Measurements from ENCODE around the gene INPP5F. TPM values are rescaled to one million over a fixed set of nuclear protein-coding genes. Genes with fewer than 3 reads are reported as not detected.
"Not testable (repeated sequence)": the region's sequence is repeated elsewhere in the genome, so short reads cannot be mapped to it uniquely, and the experiment has no call there.

The INPP5F gene
- total RNA-seq, 2 experiments from 2014 or later, result 10.9 to 12.6 TPM

DNA sequence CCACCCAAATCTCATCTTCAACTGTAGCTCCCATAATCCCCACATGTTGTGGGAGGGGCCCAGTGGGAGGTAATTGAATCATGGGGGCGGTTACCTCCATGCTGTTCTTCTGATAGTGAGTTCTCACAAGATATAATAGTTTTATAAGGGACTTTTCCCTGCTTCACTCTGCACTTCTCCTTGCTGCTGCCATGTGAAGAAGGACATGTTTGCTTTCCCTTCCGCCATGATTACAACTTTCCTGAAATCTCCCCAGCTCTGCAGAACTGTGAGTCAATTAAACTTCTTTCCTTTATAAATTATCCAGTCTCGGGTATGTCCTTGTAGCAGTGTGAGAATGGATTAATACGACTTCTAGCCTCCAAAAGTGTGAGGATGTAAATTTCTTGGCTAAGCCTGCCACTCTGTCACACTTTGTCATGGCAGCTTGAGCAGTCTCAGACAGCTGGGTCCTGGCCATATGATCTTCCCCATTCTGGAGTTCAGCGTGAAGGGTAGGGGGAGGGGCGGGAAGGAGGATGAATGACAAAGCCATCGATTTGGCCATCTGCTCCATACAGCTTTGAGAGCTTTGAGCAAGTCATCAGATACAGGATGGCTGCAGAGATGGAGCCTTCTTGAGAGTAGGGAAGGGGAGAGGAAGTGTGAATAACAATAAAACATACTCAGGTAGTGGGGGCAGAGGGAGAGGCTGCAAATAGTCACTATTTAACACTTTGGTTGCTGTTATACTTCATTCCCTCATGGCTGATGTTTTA, 19.1 kb upstream of the INPP5F start:
- Mint-ChIP-seq H3K27ac (peak overlapping the region; percentile 96), H3K9me3 (ENCODE audit: low read depth) (peaks cover 50% of the 10 kb centered on the region), H3K27me3 (no peaks in the 10 kb centered on the region), H3K36me3 (ENCODE audit: low read depth) (peaks cover 52% of the 10 kb centered on the region), H3K4me3 (no peak overlapping the region), H3K4me1 (peaks cover 78% of the 10 kb centered on the region)
- ChIA-PET POLR2A (interaction anchor here (0.6 kb wide), 1 partner anchor 12 kb away, joined by 4 read pairs; no protein-coding TSS in a partner anchor), CTCF (interaction anchor here (1.3 to 3.4 kb wide), 3 partner anchors 8 to 19 kb away, joined by 4 to 19 read pairs (median 13); partner anchors contain the start of gene INPP5F)
- intact Hi-C loops (cut with DNase I, micrococcal nuclease), result loop anchor here in 1 of 2 experiments (1.0 kb wide), 1 partner anchor 19 kb away; no protein-coding TSS in a partner anchor
- ATAC-seq, result no peak
- DNase-seq, result no peak

DNA sequence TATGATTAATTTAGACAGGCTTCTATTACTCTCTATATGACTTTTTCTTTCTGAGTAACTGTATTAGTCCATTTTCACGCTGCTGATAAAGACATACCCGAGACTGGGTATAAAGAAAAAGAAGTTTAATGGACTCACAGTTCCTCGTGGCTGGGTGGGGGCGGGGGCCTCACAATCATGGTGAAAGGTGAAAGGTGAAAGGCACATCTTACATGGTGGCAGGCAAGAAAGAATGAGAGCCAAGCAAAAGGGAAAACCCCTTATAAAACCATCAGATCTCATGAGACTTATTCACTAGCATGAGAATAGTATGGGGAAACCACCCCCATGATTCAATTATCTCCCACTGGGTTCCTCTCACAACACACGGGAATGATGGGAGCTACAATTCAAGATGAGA, 18.5 kb upstream of the INPP5F start:
- ATAC-seq (peak; percentile 7), DNase-seq (peak; percentile 73)
- Mint-ChIP-seq H3K9me3 (ENCODE audit: low read depth) (peaks cover 50% of the 10 kb centered on the region), H3K36me3 (ENCODE audit: low read depth) (peaks cover 52% of the 10 kb centered on the region), H3K4me1 (peaks cover 71% of the 10 kb centered on the region), H3K27ac (peak overlapping the region; percentile 96)
- H3K27me3 Mint-ChIP-seq, H3K4me3 Mint-ChIP-seq: not testable (repeated sequence)
- intact Hi-C loops (cut with DNase I, micrococcal nuclease), result loop anchor here in 1 of 2 experiments (1.0 kb wide), 1 partner anchor 18 kb away; no protein-coding TSS in a partner anchor
- CTCF ChIA-PET, result interaction anchor here (0.7 kb wide), 1 partner anchor 80 kb away, joined by 4 read pairs; no protein-coding TSS in a partner anchor
- POLR2A ChIA-PET, result interaction anchor here (0.6 kb wide), 1 partner anchor 11 kb away, joined by 4 read pairs; no protein-coding TSS in a partner anchor

- CTCF ChIA-PET, result interaction anchor here (0.7 kb wide), 1 partner anchor 36 kb away, joined by 3 read pairs; no protein-coding TSS in a partner anchor
- H3K4me1 Mint-ChIP-seq, result peaks cover 50% of the 10 kb centered on the region
- peaks cover 38% of the 10 kb centered on the region for H3K9me3 Mint-ChIP-seq (ENCODE audit: low read depth)
- H3K4me3 Mint-ChIP-seq; POLR2A ChIA-PET; ATAC-seq; DNase-seq; H3K27ac Mint-ChIP-seq; H3K27me3 Mint-ChIP-seq; intact Hi-C loops (cut with DNase I, micrococcal nuclease): not testable (repeated sequence)
- H3K36me3 Mint-ChIP-seq (ENCODE audit: low read depth), result peaks cover 40% of the 10 kb centered on the region
Observed at GRCh38 chr10:119710935-119711334, 14.9 kb upstream of the INPP5F start.

GRCh38 chr10:119713744-119714483, 11.9 kb upstream of the INPP5F start:
- Mint-ChIP-seq H3K4me3 (no peak overlapping the region), H3K4me1 (peaks cover 23% of the 10 kb centered on the region), H3K9me3 (ENCODE audit: low read depth) (peaks cover 20% of the 10 kb centered on the region), H3K36me3 (ENCODE audit: low read depth) (peaks cover 13% of the 10 kb centered on the region), H3K27me3 (no peaks in the 10 kb centered on the region), H3K27ac (no peak overlapping the region)
- CTCF ChIA-PET, result interaction anchor here (0.9 to 2.1 kb wide), 5 partner anchors 8 to 27 kb away, joined by 4 to 11 read pairs (median 4); no protein-coding TSS in a partner anchor
- ATAC-seq (no peak), DNase-seq (no peak)
- POLR2A ChIA-PET, result interaction anchor here (0.6 kb wide), 1 partner anchor 8 kb away, joined by 4 read pairs; no protein-coding TSS in a partner anchor
- intact Hi-C loops (cut with DNase I, micrococcal nuclease), result no loop called here

DNA sequence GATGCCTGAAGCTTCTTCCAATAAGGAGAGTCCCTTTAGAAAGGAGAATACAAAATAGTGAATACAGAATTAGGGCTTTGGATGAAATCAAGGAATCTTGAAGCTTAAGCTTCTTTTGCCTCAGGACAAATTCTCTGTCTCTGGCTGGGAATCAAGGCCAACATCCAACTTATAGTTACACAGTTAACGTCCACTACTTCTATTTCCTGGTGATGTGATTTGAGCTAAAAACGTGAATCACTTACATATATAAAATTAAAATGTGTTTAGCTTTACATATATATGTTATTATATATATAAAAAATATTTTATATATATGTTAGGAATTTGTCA, 11.4 kb upstream of the INPP5F start:
- Mint-ChIP-seq H3K4me1 (peaks cover 18% of the 10 kb centered on the region), H3K27ac (no peak overlapping the region), H3K9me3 (ENCODE audit: low read depth) (peaks cover 16% of the 10 kb centered on the region), H3K27me3 (no peaks in the 10 kb centered on the region), H3K36me3 (ENCODE audit: low read depth) (peaks cover 10% of the 10 kb centered on the region), H3K4me3 (no peak overlapping the region)
- ATAC-seq, result no peak
- ChIA-PET CTCF (interaction anchor here (1.1 to 2.1 kb wide), 4 partner anchors 9 to 28 kb away, joined by 4 to 11 read pairs (median 5); no protein-coding TSS in a partner anchor), POLR2A (interaction anchor here (0.6 kb wide), 1 partner anchor 9 kb away, joined by 4 read pairs; no protein-coding TSS in a partner anchor)
- intact Hi-C loops (cut with DNase I, micrococcal nuclease), result no loop called here
- DNase-seq, result no peak

DNA sequence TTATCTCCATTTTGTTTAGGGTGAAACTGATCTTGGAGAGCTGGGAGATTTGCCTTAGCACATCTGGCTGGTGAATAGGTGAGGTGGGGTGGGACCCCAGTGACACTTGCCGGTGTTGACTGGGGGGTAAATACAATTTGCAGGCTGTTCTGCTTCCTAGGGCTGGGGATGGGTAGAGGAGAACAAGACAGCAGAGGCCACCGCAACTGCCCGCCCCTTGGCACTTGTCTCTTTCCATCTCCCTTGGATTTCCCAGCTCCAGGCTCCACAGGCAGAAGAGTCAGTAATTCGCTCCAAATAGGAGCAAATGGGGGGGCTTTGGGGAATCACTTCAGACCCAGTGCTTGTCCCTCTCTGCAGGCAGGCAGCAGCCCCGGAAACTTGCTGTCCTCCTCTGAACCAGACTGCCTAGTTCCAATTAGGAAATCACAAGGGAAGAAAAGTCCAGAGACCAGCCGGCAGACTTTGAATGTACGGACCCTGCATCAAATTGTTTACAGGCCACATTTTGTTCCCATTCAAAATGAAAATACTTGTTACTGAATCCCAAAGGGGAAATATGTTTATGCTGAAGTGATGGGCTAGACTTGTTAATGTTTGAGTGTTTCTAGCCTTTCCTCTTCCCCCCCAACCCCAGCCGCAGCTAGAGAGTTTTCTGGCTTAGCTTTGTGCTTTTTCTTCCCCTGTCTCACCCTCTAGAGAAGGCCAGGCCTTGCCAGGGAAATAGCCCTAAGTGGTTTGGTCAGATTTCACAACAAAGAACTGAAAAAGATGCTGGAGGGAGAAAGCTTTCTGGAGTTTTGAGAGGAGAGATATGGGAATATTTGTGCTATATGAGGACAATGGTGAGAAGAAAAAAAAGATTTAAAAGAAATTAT, 10.0 kb upstream of the INPP5F start:
- Mint-ChIP-seq H3K4me1 (peaks cover 10% of the 10 kb centered on the region), H3K9me3 (ENCODE audit: low read depth) (peaks cover 10% of the 10 kb centered on the region), H3K36me3 (ENCODE audit: low read depth) (peaks cover 6% of the 10 kb centered on the region), H3K27me3 (no peaks in the 10 kb centered on the region), H3K27ac (no peak overlapping the region), H3K4me3 (no peak overlapping the region)
- no peak for DNase-seq
- ATAC-seq, result no peak
- CTCF ChIA-PET, result interaction anchor here (3.0 kb wide), 1 partner anchor 30 kb away, joined by 12 read pairs; no protein-coding TSS in a partner anchor
- POLR2A ChIA-PET, result no interaction called here
- intact Hi-C loops (cut with DNase I, micrococcal nuclease), result no loop called here

DNA sequence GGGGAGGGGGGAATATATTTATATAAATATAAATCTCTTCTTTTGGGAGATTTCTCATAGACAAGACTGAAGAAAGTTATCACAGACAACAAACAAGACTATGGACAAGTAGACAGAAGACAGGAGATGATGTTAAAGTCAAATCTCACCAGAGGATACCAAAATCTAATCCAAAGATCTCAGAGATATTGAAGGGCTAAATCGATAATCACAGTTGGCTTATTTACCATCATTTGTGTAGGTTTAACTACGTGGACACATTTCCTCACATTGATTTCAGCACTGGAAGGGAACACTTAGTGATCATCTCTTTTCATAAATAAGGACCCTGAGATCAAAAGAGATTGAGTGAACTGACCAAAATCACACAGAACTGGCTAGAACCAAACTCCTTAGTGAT, 2.7 kb upstream of the INPP5F start:
- Mint-ChIP-seq H3K9me3 (ENCODE audit: low read depth) (peaks cover 4% of the 10 kb centered on the region), H3K4me3 (no peak overlapping the region), H3K27me3 (no peaks in the 10 kb centered on the region), H3K4me1 (peaks cover 31% of the 10 kb centered on the region), H3K27ac (no peak overlapping the region), H3K36me3 (ENCODE audit: low read depth) (peaks cover 4% of the 10 kb centered on the region)
- ChIA-PET CTCF (interaction anchor here (1.8 kb wide), 1 partner anchor 9 kb away, joined by 6 read pairs; no protein-coding TSS in a partner anchor), POLR2A (no interaction called here)
- DNase-seq (no peak), ATAC-seq (no peak)
- intact Hi-C loops (cut with DNase I, micrococcal nuclease), result loop anchor here in 1 of 2 experiments (10.0 kb wide), 1 partner anchor 618 kb away; the partner anchor contains the start of gene DENND10

GRCh38 chr10:119723624-119724023, 2.2 kb upstream of the INPP5F start:
- Mint-ChIP-seq H3K4me3 (no peak overlapping the region), H3K4me1 (peaks cover 35% of the 10 kb centered on the region), H3K27ac (no peak overlapping the region), H3K36me3 (ENCODE audit: low read depth) (peaks cover 4% of the 10 kb centered on the region), H3K27me3 (no peaks in the 10 kb centered on the region), H3K9me3 (ENCODE audit: low read depth) (peaks cover 4% of the 10 kb centered on the region)
- DNase-seq, result no peak
- no peak for ATAC-seq
- intact Hi-C loops (cut with DNase I, micrococcal nuclease), result loop anchor here (2.0 to 10.0 kb wide), 2 partner anchors 69 to 619 kb away; partner anchors contain the start of gene DENND10 (in 1 of the 2)
- CTCF ChIA-PET, result interaction anchor here (1.8 kb wide), 1 partner anchor 10 kb away, joined by 6 read pairs; no protein-coding TSS in a partner anchor
- POLR2A ChIA-PET, result interaction anchor here (1.0 kb wide), 1 partner anchor 19 kb away, joined by 3 read pairs; no protein-coding TSS in a partner anchor

GRCh38 chr10:119724593-119725516, 995 bp upstream of the INPP5F start:
- ChIA-PET CTCF (interaction anchor here (1.1 to 2.5 kb wide), 7 partner anchors 11 to 181 kb away, joined by 3 to 19 read pairs (median 6); no protein-coding TSS in a partner anchor), POLR2A (interaction anchor here (0.6 to 1.9 kb wide), 5 partner anchors 20 to 147 kb away, joined by 3 to 12 read pairs (median 7); partner anchors contain the start of gene MCMBP)
- no peaks in the 10 kb centered on the region for H3K27me3 Mint-ChIP-seq
- intact Hi-C loops (cut with DNase I, micrococcal nuclease), result loop anchor here (1.0 to 10.0 kb wide), 11 partner anchors 18 to 970 kb away; partner anchors contain the start of genes RGS10 (in 2 of the 2), DENND10 (in 1 of the 2), EIF3A (in 1 of the 2) and MCMBP (in 1 of the 2)
- peak; percentile 22 for DNase-seq
- H3K36me3 Mint-ChIP-seq (ENCODE audit: low read depth), result peaks cover 4% of the 10 kb centered on the region
- peak overlapping the region; percentile 86 for H3K4me3 Mint-ChIP-seq
- no peak for ATAC-seq
- peak overlapping the region; percentile 69 for H3K27ac Mint-ChIP-seq
- H3K9me3 Mint-ChIP-seq (ENCODE audit: low read depth), result peaks cover 4% of the 10 kb centered on the region
- peaks cover 47% of the 10 kb centered on the region for H3K4me1 Mint-ChIP-seq
